ENCODE data around the gene RTP2.

The RTP2 gene

GRCh38 chr3:187742351-187743171, 40.2 kb upstream of the RTP2 start:
- DNase-seq (ENCODE audit: insufficient read length, low spot score) = no peak
- no peak for FAIRE-seq

DNA sequence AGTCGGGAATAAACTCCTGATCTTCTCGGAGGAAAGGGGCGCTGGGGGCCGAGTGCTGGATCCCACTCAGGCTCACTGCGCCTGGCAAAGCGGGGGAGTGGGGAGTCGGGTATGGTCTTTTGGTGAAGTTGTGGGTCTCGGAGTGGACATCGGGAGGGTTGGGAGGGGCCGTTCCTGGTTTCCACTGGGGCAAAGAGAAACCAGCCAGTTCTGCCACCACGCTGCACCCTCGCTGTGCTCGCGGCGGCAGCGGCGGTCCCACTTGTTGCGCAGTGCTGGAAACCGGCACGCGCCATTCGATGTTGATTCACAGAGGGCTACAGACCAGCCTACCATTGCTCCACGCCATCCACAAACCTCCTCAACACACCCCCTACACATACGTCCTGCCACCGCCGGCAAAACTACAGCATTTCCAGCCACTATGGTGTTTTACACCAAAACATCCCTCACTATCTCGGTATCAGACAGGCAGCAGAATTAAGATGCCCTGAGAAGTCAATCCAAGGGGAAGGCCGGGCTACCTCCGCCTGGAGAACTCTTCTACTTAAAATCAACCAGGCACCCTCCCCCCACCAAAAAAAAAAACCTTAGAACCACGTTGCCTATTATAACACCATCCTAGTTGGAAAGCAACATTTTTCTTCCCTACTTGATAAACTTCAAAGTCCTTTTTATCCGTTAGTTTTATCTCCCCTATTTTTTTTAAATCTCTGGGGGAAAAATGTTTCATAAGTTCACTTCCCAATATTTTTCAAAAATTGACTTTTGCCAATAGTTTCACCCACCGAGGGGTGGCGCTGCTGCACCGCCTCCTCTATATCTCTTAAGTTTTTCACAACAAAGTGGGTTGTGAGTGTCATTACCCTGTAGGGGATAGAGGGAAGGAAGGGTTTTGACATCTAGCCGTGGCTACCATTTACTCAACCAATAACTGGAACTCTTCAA, 39.3 kb upstream of the RTP2 start:
- TF ChIP-seq POLR2A (IDR thresholded peaks at IDR 0.05; ENCODE audit: low read depth, low read length) = no peak
- peak; percentile 53 for DNase-seq (ENCODE audit: insufficient read length, low spot score)
- peak; percentile 55 for FAIRE-seq

More at GRCh38 chr3:187742351-187743171, 40.2 kb upstream of the RTP2 start:
- no peak for TF ChIP-seq POLR2A (IDR thresholded peaks at IDR 0.05; ENCODE audit: low read depth, low read length)

DNA sequence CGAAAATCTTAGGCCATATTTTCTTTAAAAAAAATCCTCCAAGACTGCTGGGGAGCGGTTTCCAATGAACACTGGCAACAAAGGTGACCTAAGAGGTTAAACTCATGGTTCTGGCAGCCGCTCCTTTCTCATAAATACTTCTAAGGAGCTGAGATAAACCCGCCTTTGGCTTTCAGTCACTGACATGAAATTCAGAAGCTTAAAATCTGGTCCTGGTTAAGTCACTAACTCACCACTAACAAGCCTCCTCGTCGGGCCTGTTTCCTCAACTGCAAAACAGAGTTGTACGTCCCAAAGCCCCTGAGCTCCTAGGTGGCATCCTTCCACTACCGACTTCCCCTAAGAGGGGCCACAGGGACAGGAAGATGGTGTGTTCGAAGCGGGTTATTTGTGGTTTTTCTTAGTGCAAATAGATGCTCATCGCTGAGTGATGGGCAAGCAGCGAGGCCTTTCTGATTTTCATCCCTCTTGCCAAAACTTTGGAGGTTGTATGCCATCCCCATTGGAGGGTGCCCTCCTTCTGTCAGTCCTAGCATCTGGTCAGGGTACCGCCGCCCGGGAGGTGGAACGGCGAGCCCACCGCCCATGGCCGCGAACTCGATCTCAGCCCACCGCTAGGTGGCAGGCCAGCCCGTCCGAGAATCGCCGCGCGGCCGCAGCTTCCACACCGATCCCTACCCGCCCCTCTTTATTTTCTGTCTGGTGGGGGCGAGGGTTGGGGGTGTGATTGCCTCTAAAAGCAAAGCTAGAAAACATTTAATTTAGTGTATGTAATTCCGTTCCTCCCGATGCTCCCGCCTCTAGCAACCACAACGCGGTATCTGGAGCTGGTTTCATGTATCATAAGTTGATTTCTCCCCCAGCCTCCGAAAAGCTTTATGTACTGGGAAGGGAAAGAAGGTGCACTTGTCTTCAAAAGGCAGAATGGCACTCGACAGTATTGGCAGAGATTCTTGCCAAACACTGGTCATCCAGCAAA, 38.4 kb upstream of the RTP2 start:
- DNase-seq (ENCODE audit: insufficient read length, low spot score) (no peak), FAIRE-seq (no peak)
- no peak for TF ChIP-seq POLR2A (IDR thresholded peaks at IDR 0.05; ENCODE audit: low read depth, low read length)

GRCh38 chr3:187739561-187740332, 37.4 kb upstream of the RTP2 start:
- no peak for FAIRE-seq
- TF ChIP-seq POLR2A (IDR thresholded peaks at IDR 0.05; ENCODE audit: low read depth, low read length) = no peak

DNA sequence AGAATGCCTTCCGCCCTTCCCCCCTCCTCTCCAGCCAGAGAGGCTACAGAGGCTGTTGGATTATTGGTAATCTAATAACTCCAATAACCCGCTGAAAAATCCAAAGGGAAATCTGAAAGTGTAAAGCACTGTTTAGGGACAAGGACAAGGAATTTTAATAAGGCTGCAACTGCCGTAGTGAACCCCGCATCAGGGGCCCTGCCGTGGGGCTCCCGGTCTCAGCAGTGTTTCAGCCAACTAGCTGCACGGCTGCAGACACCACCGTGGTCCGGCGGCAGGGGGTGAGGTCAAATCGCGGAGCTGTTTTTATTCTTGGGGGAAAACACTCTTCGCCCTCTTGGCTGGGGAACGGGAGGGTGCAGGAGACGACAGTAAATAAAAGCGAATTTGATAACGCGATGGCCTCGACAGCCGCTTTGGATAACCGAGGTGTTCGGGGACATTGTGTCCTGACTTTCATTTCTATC, 36.8 kb upstream of the RTP2 start:
- FAIRE-seq (no peak), DNase-seq (ENCODE audit: insufficient read length, low spot score) (no peak)
- no peak for TF ChIP-seq POLR2A (IDR thresholded peaks at IDR 0.05; ENCODE audit: low read depth, low read length)

More at GRCh38 chr3:187739561-187740332, 37.4 kb upstream of the RTP2 start:
- no peak for DNase-seq (ENCODE audit: insufficient read length, low spot score)

DNA sequence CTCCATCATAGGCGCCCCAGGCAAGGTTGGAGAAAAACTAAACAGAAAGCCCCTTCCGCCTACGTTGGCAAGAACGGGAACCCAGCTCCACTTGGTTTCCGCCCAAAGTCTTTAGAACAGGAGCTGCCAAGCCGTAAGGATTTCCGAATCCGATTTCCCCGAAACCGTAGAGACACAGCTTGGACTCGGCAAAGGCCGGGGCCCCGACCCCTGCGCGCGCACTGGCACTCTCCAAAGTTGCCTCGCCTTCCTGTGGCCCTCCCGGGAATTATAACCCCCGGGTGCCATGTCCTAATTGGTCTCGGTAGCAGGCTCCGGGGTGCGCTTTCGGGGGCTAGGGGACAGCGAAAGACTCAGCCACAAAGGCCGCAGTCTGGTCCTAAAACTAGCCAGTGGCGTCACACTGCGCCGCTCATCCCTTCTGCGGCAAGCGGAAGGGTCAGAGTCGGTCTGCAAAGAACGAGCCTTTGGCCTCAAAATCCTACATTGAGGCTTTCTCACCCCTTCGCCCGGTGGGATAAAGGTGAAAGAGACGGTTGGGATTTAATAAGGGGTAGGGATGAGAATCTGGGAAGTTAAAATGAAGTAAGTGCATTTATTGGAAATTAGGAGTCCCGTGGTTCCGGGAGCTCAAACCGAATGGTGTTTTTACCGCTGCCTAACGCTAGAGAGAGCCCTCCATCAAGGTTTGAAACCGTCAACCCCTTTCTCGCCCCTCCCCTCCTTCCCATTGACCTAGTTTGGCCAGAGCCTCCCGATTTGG, 36.2 kb upstream of the RTP2 start:
- FAIRE-seq = peak; percentile 91
- DNase-seq (ENCODE audit: insufficient read length, low spot score) = peak; percentile 89
- no peak for TF ChIP-seq POLR2A (IDR thresholded peaks at IDR 0.05; ENCODE audit: low read depth, low read length)

GRCh38 chr3:187738071-187738330, 35.6 kb upstream of the RTP2 start:
- DNase-seq (ENCODE audit: insufficient read length, low spot score) = no peak
- no peak for FAIRE-seq
- no peak for TF ChIP-seq POLR2A (IDR thresholded peaks at IDR 0.05; ENCODE audit: low read depth, low read length)

GRCh38 chr3:187737368-187738070, 35.2 kb upstream of the RTP2 start:
- DNase-seq (ENCODE audit: insufficient read length, low spot score) = no peak
- FAIRE-seq = no peak
- TF ChIP-seq POLR2A (IDR thresholded peaks at IDR 0.05; ENCODE audit: low read depth, low read length) = no peak

DNA sequence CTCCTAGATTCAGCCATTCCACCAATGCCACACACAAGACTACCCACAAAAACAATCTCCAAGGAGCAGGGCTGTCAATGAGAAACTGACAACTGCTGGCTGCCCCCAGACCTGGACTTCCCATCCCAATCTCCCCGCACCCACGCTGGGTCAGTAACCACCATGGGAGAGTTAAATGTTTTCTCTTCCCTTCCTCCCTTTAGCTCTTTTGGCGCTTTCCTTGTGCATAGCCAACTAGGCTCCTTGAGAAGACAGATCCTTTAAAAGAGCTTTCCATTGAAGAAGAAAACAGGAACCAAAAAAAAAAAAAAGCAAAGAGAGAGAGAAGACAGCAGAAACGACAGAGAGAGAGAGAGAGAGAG, 34.6 kb upstream of the RTP2 start:
- no peak for TF ChIP-seq POLR2A (IDR thresholded peaks at IDR 0.05; ENCODE audit: low read depth, low read length)
- DNase-seq (ENCODE audit: insufficient read length, low spot score) (no peak), FAIRE-seq (no peak)

DNA sequence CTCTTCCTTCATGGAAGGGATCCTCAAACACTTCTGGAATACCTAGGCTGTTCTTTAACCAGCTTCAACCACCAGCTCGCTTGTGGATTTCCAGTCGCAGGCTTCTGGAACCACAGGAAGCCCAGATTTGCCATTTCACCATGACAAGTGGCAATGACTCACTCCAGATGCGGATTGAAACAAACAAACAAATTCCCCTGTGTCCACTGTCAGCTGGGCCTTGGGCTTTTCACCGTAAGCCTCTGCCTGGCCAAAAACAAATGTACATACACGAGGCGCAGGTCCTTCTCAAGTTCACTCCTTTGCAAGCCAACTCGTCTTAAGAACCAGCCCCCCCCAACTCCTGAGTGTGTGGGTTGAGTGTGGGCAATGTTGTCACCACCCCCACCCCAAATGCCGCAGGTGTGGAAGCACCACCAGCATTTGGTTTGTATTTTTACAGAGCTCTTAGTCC, 34.1 kb upstream of the RTP2 start:
- FAIRE-seq (no peak), DNase-seq (ENCODE audit: insufficient read length, low spot score) (no peak)
- TF ChIP-seq POLR2A (IDR thresholded peaks at IDR 0.05; ENCODE audit: low read depth, low read length) = no peak

- no peak for TF ChIP-seq POLR2A (IDR thresholded peaks at IDR 0.05; ENCODE audit: low read depth, low read length)
- FAIRE-seq = no peak
Observed at GRCh38 chr3:187735837-187736236, 33.5 kb upstream of the RTP2 start.

More at GRCh38 chr3:187735837-187736236, 33.5 kb upstream of the RTP2 start:
- no peak for DNase-seq (ENCODE audit: insufficient read length, low spot score)

All from H54 (cell line).